HepG2 (cell line): ENCODE results near the gene ACADSB. TPM values are rescaled to one million over a fixed set of nuclear protein-coding genes. Genes with fewer than 3 reads are reported as not detected.
A peak's percentile ranks its signal among the peaks of the same experiment; 100 is the strongest.

ENCODE experiments used
- ATF1 ChIP-seq: IDR thresholded peaks from 2 replicates; pipeline ENCODE4 v1.6.1; 2016; ENCODE audit warnings: mild to moderate bottlenecking, control low read depth
- CHD4 ChIP-seq: fragments of 200-600 bp; sonication (generic); IDR thresholded peaks from 2 replicates; pipeline ENCODE4 v1.7.0; 2017; ENCODE audit warnings: mild to moderate bottlenecking, low read length, borderline replicate concordance
- MEIS1 ChIP-seq: sonication (generic); formaldehyde crosslinking; IDR thresholded peaks from 2 replicates; pipeline ENCODE4 v1.9.0; 2021; ENCODE audit warnings: mild to moderate bottlenecking, missing genetic modification reagents, moderate library complexity, borderline replicate concordance
- NCOR1 ChIP-seq: fragments of 200-600 bp; sonication (generic); IDR thresholded peaks from 2 replicates; pipeline ENCODE4 v1.7.0; 2017; ENCODE audit warnings: antibody characterized with exemption, low read length, borderline replicate concordance
- TEAD3 ChIP-seq: optimal IDR thresholded peaks from 2 replicates; pipeline ENCODE3; 2016; ENCODE audit warnings: borderline replicate concordance
- THAP11 ChIP-seq: IDR thresholded peaks from 2 replicates; pipeline ENCODE4 v1.6.1; 2016; ENCODE audit warnings: missing biosample characterization, missing genetic modification reagents
- TOE1 ChIP-seq: sonication (generic); formaldehyde crosslinking; IDR thresholded peaks from 2 replicates; pipeline ENCODE4 v1.4.0; 2020; ENCODE audit warnings: mild to moderate bottlenecking, missing genetic modification reagents
- ZNF3 ChIP-seq: IDR thresholded peaks from 2 replicates; pipeline ENCODE4 v1.7.0; 2017; ENCODE audit warnings: inconsistent platforms
- ZNF431 ChIP-seq: sonication (generic); formaldehyde crosslinking; IDR thresholded peaks from 2 replicates; pipeline ENCODE4 v1.9.0; 2022; ENCODE audit warnings: missing genetic modification reagents, low read depth, mild to moderate bottlenecking, borderline replicate concordance
- ZNF44 ChIP-seq: sonication (generic); formaldehyde crosslinking; IDR thresholded peaks from 2 replicates; pipeline ENCODE4 v1.5.1; 2020; ENCODE audit warnings: mild to moderate bottlenecking, missing genetic modification reagents
- ZNF761 ChIP-seq: sonication (generic); formaldehyde crosslinking; conservative IDR thresholded peaks from 2 replicates; pipeline ENCODE4 v1.4.0; 2020; ENCODE audit warnings: mild to moderate bottlenecking, missing genetic modification reagents
- ZNF780A ChIP-seq: sonication (generic); formaldehyde crosslinking; IDR thresholded peaks from 2 replicates; pipeline ENCODE4 v1.8.0; 2022; ENCODE audit warnings: mild to moderate bottlenecking, missing genetic modification reagents, moderate library complexity
- polyA plus RNA-seq, 8 experiments: library from polyadenylated mRNA; depleted of rRNA in 3 of 8; stranded (reverse) in 7 of 8; unstranded in 1 of 8; fragments of >200 nt; fragmentation: Illumina TruSeq in 4 of 8; extraction: Trizol in 4 of 8; gene quantifications; 2 replicates each; pipeline versions ENCODE4 v1.2.1 to v1.2.3, GENCODE V29; 2011 to 2016; ENCODE audit warnings: low read depth in 4 of 8, missing spikeins in 1 of 8, mixed read lengths in 1 of 8; ENCODE audit not compliant: insufficient read depth in 1 of 8
- total RNA-seq, 5 experiments: library from RNA; depleted of rRNA; stranded (reverse); fragments of >200 nt; fragmentation: Illumina TruSeq; extraction: Trizol; gene quantifications; 2 replicates each; pipeline ENCODE4 v1.2.3, GENCODE V29; 2016; ENCODE audit warnings: low read depth in 1 of 5
- TF ChIP-seq, protein P1 (sequence below): sonication (generic); formaldehyde crosslinking; IDR thresholded peaks from 2 replicates; pipeline ENCODE4 v1.5.1; 2020; ENCODE audit warnings: mild to moderate bottlenecking, missing genetic modification reagents, moderate library complexity
- TF ChIP-seq, protein P2 (sequence below): sonication (generic); formaldehyde crosslinking; IDR thresholded peaks from 2 replicates; pipeline ENCODE4 v1.5.1; 2020; ENCODE audit warnings: missing genetic modification reagents, mild to moderate bottlenecking, borderline replicate concordance
- TF ChIP-seq, protein P3 (sequence below): sonication (generic); formaldehyde crosslinking; IDR thresholded peaks from 2 replicates; pipeline ENCODE4 v1.4.0; 2020; ENCODE audit warnings: missing genetic modification reagents
- TF ChIP-seq, protein P4 (sequence below): sonication (generic); formaldehyde crosslinking; IDR thresholded peaks from 2 replicates; pipeline ENCODE4 v1.8.1; 2023; ENCODE audit warnings: mild to moderate bottlenecking, moderate library complexity, missing genetic modification reagents

ACADSB gene
- total and polyA plus RNA-seq, 2 of the 13 experiments (the other 11 are each of a cell fraction or from before 2014, with no cell fraction given): 80.0 to 87.6 TPM

DNA sequence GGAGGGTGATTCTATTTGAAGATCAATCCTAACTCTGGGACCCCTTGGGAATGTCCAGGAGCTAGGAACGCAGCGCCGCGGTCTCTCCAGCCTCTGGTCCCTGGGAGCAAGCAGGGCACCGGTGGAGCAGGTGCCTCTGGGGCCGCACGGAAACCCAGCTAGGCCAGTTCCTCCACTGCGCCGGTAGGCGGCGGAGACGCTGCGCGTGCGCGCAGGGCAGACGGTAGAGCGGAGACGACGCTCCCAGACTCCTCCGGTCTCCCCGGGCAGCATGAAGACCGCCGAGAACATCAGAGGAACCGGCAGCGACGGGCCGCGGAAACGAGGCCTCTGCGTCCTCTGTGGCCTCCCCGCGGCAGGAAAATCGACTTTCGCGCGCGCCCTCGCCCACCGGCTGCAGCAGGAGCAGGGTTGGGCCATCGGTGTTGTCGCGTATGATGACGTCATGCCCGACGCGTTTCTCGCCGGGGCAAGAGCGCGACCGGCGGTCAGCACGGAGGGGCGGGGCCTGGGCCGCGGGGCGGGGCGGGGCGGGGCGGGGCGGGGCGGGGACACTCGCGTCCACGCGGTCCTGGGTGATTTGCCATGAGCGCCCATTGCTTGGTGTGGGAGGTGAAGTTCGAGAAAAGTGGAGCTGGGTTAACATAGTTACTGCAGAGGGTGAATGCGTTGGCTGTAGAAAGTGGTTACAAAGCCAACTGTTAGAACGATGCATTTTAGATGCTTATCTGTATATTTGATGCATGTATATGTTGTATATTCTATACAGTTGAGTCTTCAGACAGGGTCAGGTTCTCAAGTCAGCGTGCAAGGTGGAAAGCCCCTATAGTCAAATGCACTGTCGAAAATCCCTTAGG lies 28.4 kb upstream of the ACADSB start, which contains the start of gene PSTK (continued):
- TF ChIP-seq, protein P1, sequence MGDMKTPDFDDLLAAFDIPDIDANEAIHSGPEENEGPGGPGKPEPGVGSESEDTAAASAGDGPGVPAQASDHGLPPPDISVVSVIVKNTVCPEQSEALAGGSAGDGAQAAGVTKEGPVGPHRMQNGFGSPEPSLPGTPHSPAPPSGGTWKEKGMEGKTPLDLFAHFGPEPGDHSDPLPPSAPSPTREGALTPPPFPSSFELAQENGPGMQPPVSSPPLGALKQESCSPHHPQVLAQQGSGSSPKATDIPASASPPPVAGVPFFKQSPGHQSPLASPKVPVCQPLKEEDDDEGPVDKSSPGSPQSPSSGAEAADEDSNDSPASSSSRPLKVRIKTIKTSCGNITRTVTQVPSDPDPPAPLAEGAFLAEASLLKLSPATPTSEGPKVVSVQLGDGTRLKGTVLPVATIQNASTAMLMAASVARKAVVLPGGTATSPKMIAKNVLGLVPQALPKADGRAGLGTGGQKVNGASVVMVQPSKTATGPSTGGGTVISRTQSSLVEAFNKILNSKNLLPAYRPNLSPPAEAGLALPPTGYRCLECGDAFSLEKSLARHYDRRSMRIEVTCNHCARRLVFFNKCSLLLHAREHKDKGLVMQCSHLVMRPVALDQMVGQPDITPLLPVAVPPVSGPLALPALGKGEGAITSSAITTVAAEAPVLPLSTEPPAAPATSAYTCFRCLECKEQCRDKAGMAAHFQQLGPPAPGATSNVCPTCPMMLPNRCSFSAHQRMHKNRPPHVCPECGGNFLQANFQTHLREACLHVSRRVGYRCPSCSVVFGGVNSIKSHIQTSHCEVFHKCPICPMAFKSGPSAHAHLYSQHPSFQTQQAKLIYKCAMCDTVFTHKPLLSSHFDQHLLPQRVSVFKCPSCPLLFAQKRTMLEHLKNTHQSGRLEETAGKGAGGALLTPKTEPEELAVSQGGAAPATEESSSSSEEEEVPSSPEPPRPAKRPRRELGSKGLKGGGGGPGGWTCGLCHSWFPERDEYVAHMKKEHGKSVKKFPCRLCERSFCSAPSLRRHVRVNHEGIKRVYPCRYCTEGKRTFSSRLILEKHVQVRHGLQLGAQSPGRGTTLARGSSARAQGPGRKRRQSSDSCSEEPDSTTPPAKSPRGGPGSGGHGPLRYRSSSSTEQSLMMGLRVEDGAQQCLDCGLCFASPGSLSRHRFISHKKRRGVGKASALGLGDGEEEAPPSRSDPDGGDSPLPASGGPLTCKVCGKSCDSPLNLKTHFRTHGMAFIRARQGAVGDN (CRISPR knock-in tag): peak; percentile 95
- TF ChIP-seq TEAD3 (peak; percentile 16), CHD4 (no peak), NCOR1 (no peak), THAP11 (CRISPR knock-in tag) (peak; percentile 86), TOE1 (no peak; the same call in 1 of the 2 replicates), ZNF431 (CRISPR knock-in tag) (peak; percentile 82; the same call in 1 of the 2 replicates), ZNF780A (0 out of 2 replicates have a peak, but pooled peaks have one; percentile 63), ZNF761 (CRISPR knock-in tag) (peak; percentile 89), MEIS1 (CRISPR knock-in tag) (no peak), ZNF3 (CRISPR knock-in tag) (no peak), ATF1 (CRISPR knock-in tag) (peak; percentile 94), ZNF44 (no peak; the same call in 1 of the 2 replicates)
- TF ChIP-seq, protein P2, sequence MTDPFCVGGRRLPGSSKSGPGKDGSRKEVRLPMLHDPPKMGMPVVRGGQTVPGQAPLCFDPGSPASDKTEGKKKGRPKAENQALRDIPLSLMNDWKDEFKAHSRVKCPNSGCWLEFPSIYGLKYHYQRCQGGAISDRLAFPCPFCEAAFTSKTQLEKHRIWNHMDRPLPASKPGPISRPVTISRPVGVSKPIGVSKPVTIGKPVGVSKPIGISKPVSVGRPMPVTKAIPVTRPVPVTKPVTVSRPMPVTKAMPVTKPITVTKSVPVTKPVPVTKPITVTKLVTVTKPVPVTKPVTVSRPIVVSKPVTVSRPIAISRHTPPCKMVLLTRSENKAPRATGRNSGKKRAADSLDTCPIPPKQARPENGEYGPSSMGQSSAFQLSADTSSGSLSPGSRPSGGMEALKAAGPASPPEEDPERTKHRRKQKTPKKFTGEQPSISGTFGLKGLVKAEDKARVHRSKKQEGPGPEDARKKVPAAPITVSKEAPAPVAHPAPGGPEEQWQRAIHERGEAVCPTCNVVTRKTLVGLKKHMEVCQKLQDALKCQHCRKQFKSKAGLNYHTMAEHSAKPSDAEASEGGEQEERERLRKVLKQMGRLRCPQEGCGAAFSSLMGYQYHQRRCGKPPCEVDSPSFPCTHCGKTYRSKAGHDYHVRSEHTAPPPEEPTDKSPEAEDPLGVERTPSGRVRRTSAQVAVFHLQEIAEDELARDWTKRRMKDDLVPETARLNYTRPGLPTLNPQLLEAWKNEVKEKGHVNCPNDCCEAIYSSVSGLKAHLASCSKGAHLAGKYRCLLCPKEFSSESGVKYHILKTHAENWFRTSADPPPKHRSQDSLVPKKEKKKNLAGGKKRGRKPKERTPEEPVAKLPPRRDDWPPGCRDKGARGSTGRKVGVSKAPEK (CRISPR knock-in tag): peak; percentile 29; the same call in 1 of the 2 replicates
- TF ChIP-seq, protein P3, sequence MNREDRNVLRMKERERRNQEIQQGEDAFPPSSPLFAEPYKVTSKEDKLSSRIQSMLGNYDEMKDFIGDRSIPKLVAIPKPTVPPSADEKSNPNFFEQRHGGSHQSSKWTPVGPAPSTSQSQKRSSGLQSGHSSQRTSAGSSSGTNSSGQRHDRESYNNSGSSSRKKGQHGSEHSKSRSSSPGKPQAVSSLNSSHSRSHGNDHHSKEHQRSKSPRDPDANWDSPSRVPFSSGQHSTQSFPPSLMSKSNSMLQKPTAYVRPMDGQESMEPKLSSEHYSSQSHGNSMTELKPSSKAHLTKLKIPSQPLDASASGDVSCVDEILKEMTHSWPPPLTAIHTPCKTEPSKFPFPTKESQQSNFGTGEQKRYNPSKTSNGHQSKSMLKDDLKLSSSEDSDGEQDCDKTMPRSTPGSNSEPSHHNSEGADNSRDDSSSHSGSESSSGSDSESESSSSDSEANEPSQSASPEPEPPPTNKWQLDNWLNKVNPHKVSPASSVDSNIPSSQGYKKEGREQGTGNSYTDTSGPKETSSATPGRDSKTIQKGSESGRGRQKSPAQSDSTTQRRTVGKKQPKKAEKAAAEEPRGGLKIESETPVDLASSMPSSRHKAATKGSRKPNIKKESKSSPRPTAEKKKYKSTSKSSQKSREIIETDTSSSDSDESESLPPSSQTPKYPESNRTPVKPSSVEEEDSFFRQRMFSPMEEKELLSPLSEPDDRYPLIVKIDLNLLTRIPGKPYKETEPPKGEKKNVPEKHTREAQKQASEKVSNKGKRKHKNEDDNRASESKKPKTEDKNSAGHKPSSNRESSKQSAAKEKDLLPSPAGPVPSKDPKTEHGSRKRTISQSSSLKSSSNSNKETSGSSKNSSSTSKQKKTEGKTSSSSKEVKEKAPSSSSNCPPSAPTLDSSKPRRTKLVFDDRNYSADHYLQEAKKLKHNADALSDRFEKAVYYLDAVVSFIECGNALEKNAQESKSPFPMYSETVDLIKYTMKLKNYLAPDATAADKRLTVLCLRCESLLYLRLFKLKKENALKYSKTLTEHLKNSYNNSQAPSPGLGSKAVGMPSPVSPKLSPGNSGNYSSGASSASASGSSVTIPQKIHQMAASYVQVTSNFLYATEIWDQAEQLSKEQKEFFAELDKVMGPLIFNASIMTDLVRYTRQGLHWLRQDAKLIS (CRISPR knock-in tag): no peak
- TF ChIP-seq, protein P4, sequence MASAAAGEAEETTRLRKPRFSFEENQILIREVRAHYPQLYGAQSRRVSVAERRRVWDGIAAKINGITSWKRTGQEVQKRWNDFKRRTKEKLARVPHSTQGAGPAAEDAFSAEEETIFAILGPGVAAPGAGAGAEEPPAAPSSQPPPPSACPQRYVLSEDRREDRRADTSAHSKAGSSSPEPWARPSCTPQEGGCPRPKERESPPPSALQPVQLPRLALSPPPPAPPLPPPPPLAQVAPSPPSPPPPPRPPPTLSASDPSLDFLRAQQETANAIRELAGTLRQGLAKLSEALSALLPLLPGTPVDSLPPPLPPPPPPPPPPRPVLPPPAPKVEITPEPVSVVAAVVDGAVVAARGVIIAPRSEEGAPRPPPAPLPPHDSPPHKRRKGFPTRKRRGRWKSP (CRISPR knock-in tag): no peak; the same call in 1 of the 2 replicates
